H1 (cell line): ENCODE data around the gene CST9L. TPM values are rescaled to one million over a fixed set of nuclear protein-coding genes. Genes with fewer than 3 reads are reported as not detected.
A peak's percentile ranks its signal among the peaks of the same experiment; 100 is the strongest.

Source experiments
- CTCF ChIA-PET: fragments of 300-600 bp; sonication (Branson Sonifier 250); formaldehyde crosslinking; loops from one replicate; lab custom pipeline; 2021; ENCODE audit not compliant: partially characterized antibody; lab: Charles Lee
- POLR2A ChIA-PET: fragments of 300-600 bp; sonication (Branson Sonifier 250); formaldehyde crosslinking; loops from one replicate; lab custom pipeline; 2021; ENCODE audit warnings: inconsistent platforms; ENCODE audit not compliant: partially characterized antibody; lab: Charles Lee
- DNase-seq, 2 experiments: peaks; one replicate each; pipeline versions ENCODE4 v3.0.0 to v3.0.0-alpha.2; 2010 to 2022; ENCODE audit warnings: low spot score in 2 of 2, low read depth in 1 of 2, mixed read lengths in 1 of 2
- FAIRE-seq: peaks from 2 replicates; lab custom pipeline; 2011; peaks lifted over from hg19 to GRCh38; lab: Jason Lieb, UNC
- H2AFZ ChIP-seq: 2 replicates; pipeline ENCODE4 v1.8.1; 2012; ENCODE audit warnings: low read length, inconsistent platforms
- H2AK5ac ChIP-seq: 2 replicates; pipeline ENCODE4 v1.6.1; 2013; ENCODE audit warnings: low read depth, low read length
- H2BK120ac ChIP-seq: replicated peaks from 2 replicates; pipeline ENCODE3; 2013; ENCODE audit warnings: low read depth, low read length, inconsistent platforms
- H2BK12ac ChIP-seq: 2 replicates; pipeline ENCODE4 v1.6.1; 2013; ENCODE audit warnings: low read depth, low read length
- H2BK15ac ChIP-seq: 2 replicates; pipeline ENCODE4 v1.6.1; 2013; ENCODE audit warnings: low read length
- H2BK20ac ChIP-seq: 2 replicates; pipeline ENCODE4 v1.6.1; 2013; ENCODE audit warnings: low read length
- H2BK5ac ChIP-seq: 2 replicates; pipeline ENCODE4 v1.6.1; 2013; ENCODE audit warnings: low read depth, low read length
- H3K14ac ChIP-seq: 2 replicates; pipeline ENCODE4 v1.6.1; 2013; ENCODE audit warnings: inconsistent platforms; ENCODE audit not compliant: insufficient read length
- H3K18ac ChIP-seq: 2 replicates; pipeline ENCODE4 v1.6.1; 2013; ENCODE audit warnings: low read length; ENCODE audit errors: extremely low read depth
- H3K23ac ChIP-seq: 2 replicates; pipeline ENCODE4 v1.6.1; 2013; ENCODE audit warnings: inconsistent platforms; ENCODE audit not compliant: insufficient read length
- H3K23me2 ChIP-seq: 2 replicates; pipeline ENCODE4 v1.6.1; 2013; ENCODE audit warnings: low read depth, low read length
- H3K27ac ChIP-seq: 2 replicates; pipeline ENCODE4 v1.6.1; 2011; ENCODE audit warnings: low read depth, low read length, inconsistent platforms
- H3K27me3 ChIP-seq, 4 experiments: replicated peaks in 1 of 4; 1 replicate in 1 of 4; 2 replicates in 3 of 4; pipeline versions ENCODE4 v1.6.1 to v1.8.1; 2011 to 2013; ENCODE audit warnings: low read length in 3 of 4, mild to moderate bottlenecking in 3 of 4, inconsistent platforms in 2 of 4, mixed read lengths in 2 of 4, moderate library complexity in 1 of 4; ENCODE audit not compliant: control insufficient read depth in 3 of 4, insufficient read depth in 3 of 4; ENCODE audit errors: extremely low read depth in 1 of 4
- H3K36me3 ChIP-seq, 4 experiments: 2 replicates each; pipeline versions ENCODE4 v1.6.1 to v1.8.1; 2011 to 2013; ENCODE audit warnings: mild to moderate bottlenecking in 4 of 4, low read length in 3 of 4, moderate library complexity in 2 of 4, control low read depth in 1 of 4, inconsistent platforms in 1 of 4; ENCODE audit not compliant: insufficient read depth in 4 of 4, control insufficient read depth in 2 of 4
- H3K4ac ChIP-seq: replicated peaks from 2 replicates; pipeline ENCODE3; 2013; ENCODE audit warnings: low read length, low read depth, mixed read lengths, inconsistent platforms; ENCODE audit not compliant: insufficient read length
- H3K4me1 ChIP-seq, 4 experiments: replicated peaks in 1 of 4; 1 replicate in 1 of 4; 2 replicates in 3 of 4; pipeline versions ENCODE4 v1.6.1 to v1.8.1; 2011 to 2013; ENCODE audit warnings: low read length in 3 of 4, inconsistent platforms in 2 of 4, mixed read lengths in 1 of 4; ENCODE audit not compliant: insufficient read depth in 4 of 4, control insufficient read depth in 3 of 4
- H3K4me2 ChIP-seq, 2 experiments: 2 replicates each; pipeline versions ENCODE4 v1.6.1 to v1.8.1; 2011 to 2013; ENCODE audit warnings: low read depth in 2 of 2, low read length in 2 of 2, control low read depth in 1 of 2, inconsistent platforms in 1 of 2, mild to moderate bottlenecking in 1 of 2; ENCODE audit not compliant: insufficient read depth in 1 of 2
- H3K4me3 ChIP-seq, 4 experiments: fragments of 200-600, 300-600 bp in 1 of 4; sonication (generic), shearing (Covaris generic), sonication (Bioruptor Twin) in 1 of 4; 2 replicates each; pipeline versions ENCODE4 v1.5.1 to v1.8.1; 2011 to 2016; ENCODE audit warnings: low read length in 4 of 4, low read depth in 3 of 4, control low read depth in 2 of 4, inconsistent platforms in 2 of 4, mild to moderate bottlenecking in 2 of 4, mixed read lengths in 1 of 4, moderate library complexity in 1 of 4; ENCODE audit not compliant: insufficient read depth in 2 of 4; ENCODE audit errors: extremely low read depth in 1 of 4
- H3K56ac ChIP-seq: replicated peaks from 2 replicates; pipeline ENCODE3; 2013; ENCODE audit warnings: low read depth, mild to moderate bottlenecking, mixed read lengths, low read length, inconsistent platforms; ENCODE audit not compliant: insufficient read length
- H3K79me1 ChIP-seq: 2 replicates; pipeline ENCODE4 v1.6.1; 2013; ENCODE audit warnings: low read depth, low read length, control low read depth
- H3K79me2 ChIP-seq, 2 experiments: 2 replicates each; pipeline versions ENCODE4 v1.6.1 to v1.8.1; 2012 to 2013; ENCODE audit warnings: low read length in 2 of 2, mild to moderate bottlenecking in 2 of 2, inconsistent platforms in 1 of 2; ENCODE audit not compliant: insufficient read depth in 2 of 2, control insufficient read depth in 1 of 2
- H3K9ac ChIP-seq, 4 experiments: replicated peaks in 1 of 4; 1 replicate in 1 of 4; 2 replicates in 3 of 4; pipeline versions ENCODE4 v1.6.1 to v1.8.1; 2011 to 2013; ENCODE audit warnings: low read depth in 3 of 4, low read length in 3 of 4, control low read depth in 2 of 4, mild to moderate bottlenecking in 2 of 4, moderate library complexity in 2 of 4, inconsistent platforms in 1 of 4; ENCODE audit errors: extremely low read depth in 1 of 4
- H3K9me3 ChIP-seq, 2 experiments: 2 replicates each; pipeline versions ENCODE4 v1.6.1 to v1.8.1; 2012 to 2013; ENCODE audit warnings: mild to moderate bottlenecking in 2 of 2, moderate library complexity in 2 of 2, control low read depth in 1 of 2, inconsistent platforms in 1 of 2, low read depth in 1 of 2, low read length in 1 of 2, mixed read lengths in 1 of 2; ENCODE audit not compliant: insufficient read depth in 2 of 2
- H4K20me1 ChIP-seq, 2 experiments: replicated peaks in 1 of 2; 2 replicates each; pipeline versions ENCODE3 to v1.8.1; 2011 to 2013; ENCODE audit warnings: inconsistent platforms in 2 of 2, low read length in 2 of 2, mild to moderate bottlenecking in 1 of 2; ENCODE audit not compliant: insufficient read depth in 2 of 2, control insufficient read depth in 1 of 2
- H4K5ac ChIP-seq: 2 replicates; pipeline ENCODE4 v1.6.1; 2013; ENCODE audit warnings: low read length, low read depth, mixed read lengths, inconsistent platforms; ENCODE audit not compliant: insufficient read length
- H4K8ac ChIP-seq: 2 replicates; pipeline ENCODE4 v1.8.0; 2013; ENCODE audit warnings: mild to moderate bottlenecking, moderate library complexity, low read length, inconsistent platforms; ENCODE audit not compliant: insufficient read depth; ENCODE audit errors: extremely low read depth
- H4K91ac ChIP-seq: replicated peaks from 2 replicates; pipeline ENCODE3; 2013; ENCODE audit warnings: low read length, mixed read lengths, inconsistent platforms; ENCODE audit not compliant: insufficient read length
- BACH1 ChIP-seq: IDR thresholded peaks from 2 replicates; pipeline ENCODE4 v1.6.1; 2012; ENCODE audit warnings: low read length, improper control_type of control experiment
- CREB1 ChIP-seq: IDR thresholded peaks from 2 replicates; pipeline ENCODE4 v1.6.1; 2012; ENCODE audit warnings: inconsistent platforms
- CTBP2 ChIP-seq: IDR thresholded peaks from 2 replicates; pipeline ENCODE4 v1.7.0; 2011; ENCODE audit warnings: borderline replicate concordance, mild to moderate bottlenecking, moderate library complexity, mixed read lengths, low read length; ENCODE audit not compliant: insufficient read depth, insufficient read length
- EP300 ChIP-seq, 2 experiments: IDR thresholded peaks; 1 replicate in 1 of 2; 2 replicates in 1 of 2; pipeline ENCODE4 v1.6.1; 2011 to 2012; ENCODE audit warnings: low read depth in 2 of 2, low read length in 2 of 2, mild to moderate bottlenecking in 2 of 2, borderline replicate concordance in 1 of 2, inconsistent platforms in 1 of 2, moderate library complexity in 1 of 2
- GTF2F1 ChIP-seq: IDR thresholded peaks from 2 replicates; pipeline ENCODE4 v1.6.1; 2012; ENCODE audit warnings: low read depth, low read length, improper control_type of control experiment, borderline replicate concordance
- POLR2AphosphoS5 ChIP-seq: IDR thresholded peaks from 2 replicates; pipeline ENCODE4 v1.6.1; 2011; ENCODE audit warnings: low read depth, low read length
- RAD21 ChIP-seq, 2 experiments: IDR thresholded peaks in 1 of 2; conservative IDR thresholded peaks in 1 of 2; 2 replicates each; pipeline ENCODE4 v1.6.1; 2011; ENCODE audit warnings: low read depth in 2 of 2, low read length in 2 of 2, improper control_type of control experiment in 1 of 2, inconsistent platforms in 1 of 2, mild to moderate bottlenecking in 1 of 2, moderate library complexity in 1 of 2
- RBBP5 ChIP-seq: IDR thresholded peaks from 2 replicates; pipeline ENCODE4 v1.7.1; 2012; ENCODE audit warnings: low read depth, mild to moderate bottlenecking, inconsistent platforms, low read length, moderate library complexity, borderline replicate concordance
- SIX5 ChIP-seq: IDR thresholded peaks from 2 replicates; pipeline ENCODE4 v1.6.1; 2011; ENCODE audit warnings: mild to moderate bottlenecking, low read depth, low read length
- TAF1 ChIP-seq: IDR thresholded peaks from 2 replicates; pipeline ENCODE4 v1.6.1; 2011; ENCODE audit warnings: mild to moderate bottlenecking, low read depth, low read length
- TAF7 ChIP-seq: optimal IDR thresholded peaks from 2 replicates; pipeline ENCODE3; 2011; ENCODE audit warnings: low read depth, mild to moderate bottlenecking, inconsistent platforms, low read length, moderate library complexity, borderline replicate concordance
- TBP ChIP-seq: IDR thresholded peaks from 2 replicates; pipeline ENCODE4 v1.6.1; 2011; ENCODE audit warnings: low read depth, low read length, improper control_type of control experiment
- YY1 ChIP-seq: IDR thresholded peaks from 2 replicates; pipeline ENCODE4 v1.6.1; 2011; ENCODE audit warnings: low read depth, mild to moderate bottlenecking, low read length
- ZNF274 ChIP-seq: IDR thresholded peaks from 2 replicates; pipeline ENCODE4 v1.7.0; 2012; ENCODE audit warnings: low read length, borderline replicate concordance; ENCODE audit errors: extremely low read depth
- WGBS, 2 experiments: shearing (Covaris generic) in 1 of 2; methylation state at CpG; one replicate each; pipeline versions ENCODE4 v1.1.6 to v1.1.7; 2013 to 2015; ENCODE audit warnings: low lambda C conversion rate in 2 of 2, mixed read lengths in 2 of 2, inconsistent platforms in 1 of 2, low coverage in 1 of 2, missing lambda C conversion rate in 1 of 2; ENCODE audit not compliant: insufficient replicate concordance in 2 of 2, insufficient coverage in 1 of 2, insufficient read length in 1 of 2; ENCODE audit errors: extremely low coverage in 1 of 2, missing lambda C conversion rate in 1 of 2; 5-methylcytosine and 5-hydroxymethylcytosine counted together
- polyA plus RNA-seq, 7 experiments: library from polyadenylated mRNA; depleted of rRNA in 3 of 7; stranded (reverse) in 5 of 7; unstranded in 2 of 7; fragments of >200 nt in 5 of 7; fragments of 200-250 nt in 2 of 7; gene quantifications; 1 replicate in 5 of 7; 2 replicates in 1 of 7; 4 replicates in 1 of 7; pipeline versions ENCODE4 v1.2.1 to v1.2.3, GENCODE V29; 2011 to 2013; ENCODE audit warnings: missing spikeins in 2 of 7, mixed read lengths in 2 of 7
- total RNA-seq: library from RNA; stranded (reverse); fragmentation: NEBNext Ultra II Directional; extraction: Animal tissue kit (Norgen Biotek cat#: 25700); gene quantifications from 2 replicates; pipeline ENCODE4 v1.2.1, GENCODE V29; 2021

The CST9L gene
- total and polyA plus RNA-seq, 2 of the 8 experiments (the other 6 are each of a cell fraction or from before 2014, with no cell fraction given): not detected

DNA sequence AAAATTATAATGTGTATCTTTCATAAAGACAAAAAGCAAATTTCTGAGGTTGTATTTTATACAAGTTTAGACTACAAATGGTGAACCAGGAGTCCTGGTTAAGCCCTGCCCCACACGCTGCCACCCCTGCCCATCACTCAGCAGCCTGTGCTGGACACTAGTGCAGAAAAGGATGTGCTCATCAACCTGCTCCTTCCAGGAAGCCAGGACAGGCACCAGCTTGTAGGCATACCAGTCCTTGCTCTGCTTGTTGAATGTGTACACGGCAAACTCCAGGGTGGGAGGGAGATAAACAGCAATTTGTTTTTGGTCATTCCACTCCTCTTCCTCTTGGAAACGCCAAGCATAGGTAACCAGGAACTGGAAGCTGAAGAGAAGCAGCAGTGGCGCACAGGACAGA is 18.1 kb downstream of the CST9L start:
- H3K4me2 ChIP-seq: no peak overlapping the region
- H4K5ac ChIP-seq: no peak overlapping the region
- no peak overlapping the region for H3K9ac ChIP-seq
- H2AFZ ChIP-seq: peak overlapping the region; percentile 65; the same call in 1 of the 2 replicates
- no peaks in the 10 kb centered on the region for H3K9me3 ChIP-seq
- CTCF ChIA-PET: interaction anchor here (0.6 kb wide), 1 partner anchor 95 kb away, joined by 3 read pairs; no protein-coding TSS in a partner anchor
- no peak overlapping the region for H4K8ac ChIP-seq
- 93% methylated on average over 4 of the region's 4 CpGs; no CpG with 5 or more reads in 1 of the 2 experiments for WGBS, 2 experiments
- no peak overlapping the region for H3K56ac ChIP-seq
- H3K18ac ChIP-seq: no peak overlapping the region
- peak overlapping the region; percentile 64 for H4K91ac ChIP-seq
- H3K23me2 ChIP-seq: no peaks in the 10 kb centered on the region
- DNase-seq (no peak), FAIRE-seq (no peak)
- H2BK15ac ChIP-seq: no peak overlapping the region
- no peak overlapping the region for H3K4ac ChIP-seq
- H2BK12ac ChIP-seq: no peak overlapping the region
- no peak overlapping the region for H2BK120ac ChIP-seq
- H3K27me3 ChIP-seq: no peaks in the 10 kb centered on the region
- H2BK5ac ChIP-seq: no peak overlapping the region
- POLR2A ChIA-PET: no interaction called here
- H2AK5ac ChIP-seq: no peak overlapping the region
- no peak overlapping the region for H2BK20ac ChIP-seq
- H3K23ac ChIP-seq: no peak overlapping the region
- H3K79me2 ChIP-seq: no peaks in the 10 kb centered on the region
- no peak overlapping the region for H3K14ac ChIP-seq
- H3K36me3 ChIP-seq: no peaks in the 10 kb centered on the region
- H4K20me1 ChIP-seq: no peaks in the 10 kb centered on the region
- H3K4me1 ChIP-seq: no peaks in the 10 kb centered on the region
- TF ChIP-seq CREB1 (no peak), POLR2AphosphoS5 (no peak), TAF7 (no peak), SIX5 (no peak), TAF1 (no peak), CTBP2 (no peak), RAD21 (IDR thresholded peaks at IDR 0.05 in 1 of 2, conservative IDR thresholded peaks at IDR 0.05 in 1 of 2; ENCODE audit: low read depth in 2 of 2, low read length in 2 of 2) (no peak), BACH1 (no peak), GTF2F1 (no peak), TBP (no peak), EP300 (IDR thresholded peaks at IDR 0.05; ENCODE audit: borderline replicate concordance in 1 of 2, low read depth in 2 of 2, low read length in 2 of 2) (no peak), RBBP5 (no peak), ZNF274 (no peak), YY1 (no peak)
- no peaks in the 10 kb centered on the region for H3K79me1 ChIP-seq
- H3K27ac ChIP-seq: no peak overlapping the region
- H3K4me3 ChIP-seq: no peak overlapping the region
